ENCODE measurements around the gene SP1.

GRCh38 chr12:53419756-53420155, 39.8 kb downstream of the SP1 start:
- TF ChIP-seq EP300 (IDR thresholded peaks at IDR 0.05) (no peak), CTCF (IDR thresholded peaks at IDR 0.05) (no peak), POLR2A (IDR thresholded peaks at IDR 0.05) (no peak)
